Measurements from ENCODE around the gene CCNJ. TPM values are rescaled to one million over a fixed set of nuclear protein-coding genes. Genes with fewer than 3 reads are reported as not detected.

CCNJ gene
- polyA plus RNA-seq, 1 of the 3 experiments (the other 2 are of a cell fraction): 4.3 TPM

DNA sequence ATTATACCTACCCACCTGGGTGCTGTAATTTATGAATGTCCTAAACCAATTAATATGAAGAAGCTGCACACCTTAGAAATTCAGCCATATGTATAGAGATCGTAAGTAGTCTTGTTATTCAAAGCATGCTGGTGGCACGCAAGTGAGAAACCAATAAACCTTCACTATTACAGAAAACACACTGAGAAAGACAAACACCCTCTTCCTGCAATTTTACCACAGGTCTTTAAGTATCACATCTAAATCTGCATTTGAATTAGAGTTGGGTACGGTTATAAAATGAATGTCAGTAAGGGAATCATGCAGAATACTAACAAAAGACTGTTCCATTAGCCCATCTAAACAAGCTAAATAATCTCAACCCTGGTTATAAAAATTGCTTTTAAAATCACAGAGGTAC is 33.8 kb downstream of the CCNJ start:
- no peak for DNase-seq
- H3K9ac ChIP-seq: no peak overlapping the region
- H4K20me1 ChIP-seq (ENCODE audit: insufficient read depth): no peaks in the 10 kb centered on the region
- no peak overlapping the region for H3K27ac ChIP-seq (ENCODE audit: low read depth in 2 of 2, low read length in 1 of 2)
- H2AFZ ChIP-seq (ENCODE audit: low read depth): no peak overlapping the region
- H3K9me2 ChIP-seq: no peaks in the 10 kb centered on the region
- H3K79me2 ChIP-seq (ENCODE audit: insufficient read depth): no peaks in the 10 kb centered on the region
- no peak overlapping the region for H3K4me2 ChIP-seq
- ChIA-PET POLR2A (interaction anchor here (0.8 kb wide), 1 partner anchor 12 kb away, joined by 3 read pairs; no protein-coding TSS in a partner anchor), CTCF (interaction anchor here (1.5 kb wide), 1 partner anchor 383 kb away, joined by 4 read pairs; the partner anchor contains the start of gene TCTN3)
- WGBS (ENCODE audit: low lambda C conversion rate): 96% methylated on average over 3 of the region's 3 CpGs
- no peak overlapping the region for H3K4me3 ChIP-seq (ENCODE audit: low read depth in 2 of 2, low read length in 1 of 2)
- peaks cover 0 to 2% of the 10 kb centered on the region in 2 experiments for H3K36me3 ChIP-seq (replicated peaks in 1 of 2; ENCODE audit: control insufficient read depth in 1 of 2, insufficient read depth in 2 of 2, low read length in 1 of 2)
- H3K9me3 ChIP-seq: no peaks in the 10 kb centered on the region
- no peak for TF ChIP-seq SMC3 (IDR thresholded peaks at IDR 0.05; ENCODE audit: low read depth, low read length)
- TF ChIP-seq RXRA (IDR thresholded peaks at IDR 0.05; ENCODE audit: borderline replicate concordance, low read depth): no peak
- TF ChIP-seq TCF12 (IDR thresholded peaks at IDR 0.05): no peak
- TF ChIP-seq JUND (IDR thresholded peaks at IDR 0.05): no peak
- no peak for TF ChIP-seq FOXM1 (IDR thresholded peaks at IDR 0.05; ENCODE audit: low read depth)
- no peak for TF ChIP-seq GABPA (IDR thresholded peaks at IDR 0.05; ENCODE audit: low read depth)
- no peak for TF ChIP-seq NRF1 (IDR thresholded peaks at IDR 0.05; ENCODE audit: low read depth, low read length)
- no peak for TF ChIP-seq POLR2AphosphoS5 (IDR thresholded peaks at IDR 0.05; ENCODE audit: low read depth, low read length)
- no peak for TF ChIP-seq RAD21 (IDR thresholded peaks at IDR 0.05; ENCODE audit: low read length)
- no peak for TF ChIP-seq TAF1 (IDR thresholded peaks at IDR 0.05; ENCODE audit: borderline replicate concordance, low read depth, low read length)
- TF ChIP-seq, protein P1, sequence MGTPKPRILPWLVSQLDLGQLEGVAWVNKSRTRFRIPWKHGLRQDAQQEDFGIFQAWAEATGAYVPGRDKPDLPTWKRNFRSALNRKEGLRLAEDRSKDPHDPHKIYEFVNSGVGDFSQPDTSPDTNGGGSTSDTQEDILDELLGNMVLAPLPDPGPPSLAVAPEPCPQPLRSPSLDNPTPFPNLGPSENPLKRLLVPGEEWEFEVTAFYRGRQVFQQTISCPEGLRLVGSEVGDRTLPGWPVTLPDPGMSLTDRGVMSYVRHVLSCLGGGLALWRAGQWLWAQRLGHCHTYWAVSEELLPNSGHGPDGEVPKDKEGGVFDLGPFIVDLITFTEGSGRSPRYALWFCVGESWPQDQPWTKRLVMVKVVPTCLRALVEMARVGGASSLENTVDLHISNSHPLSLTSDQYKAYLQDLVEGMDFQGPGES (IDR thresholded peaks at IDR 0.05; ENCODE audit: low read depth, low read length): no peak
- TF ChIP-seq FOXJ3 (CRISPR knock-in tag; IDR thresholded peaks at IDR 0.05): no peak
- no peaks in the 10 kb centered on the region for H3K27me3 ChIP-seq (ENCODE audit: insufficient read depth)
- peaks cover 0 to 13% of the 10 kb centered on the region in 2 experiments; a peak in 1 of 4 replicates for H3K4me1 ChIP-seq (ENCODE audit: control insufficient read depth in 1 of 2, insufficient read depth in 2 of 2, low read depth in 1 of 2, low read length in 1 of 2)
- H3F3A ChIP-seq (replicated peaks; ENCODE audit: insufficient read depth): peaks cover 12% of the 10 kb centered on the region

DNA sequence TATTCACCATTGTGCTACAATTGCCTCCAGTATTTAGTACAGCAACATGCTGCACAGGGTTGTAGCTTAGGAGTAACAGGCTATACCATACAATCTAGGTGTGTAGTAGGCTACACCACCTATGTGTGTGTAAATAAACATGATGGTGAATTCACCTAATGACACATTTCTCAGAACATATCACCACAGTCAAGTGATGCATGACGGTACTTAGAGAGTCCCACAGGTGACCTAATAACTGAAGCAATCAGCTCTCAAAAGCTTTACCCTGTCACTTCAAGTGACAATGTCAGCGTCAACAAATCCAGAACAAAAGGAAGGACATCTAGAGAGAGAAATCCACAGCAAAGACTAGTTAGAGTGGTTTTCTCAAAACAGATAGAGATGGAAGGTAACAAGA is 38.8 kb downstream of the CCNJ start:
- CTCF ChIA-PET: interaction anchor here (1.2 kb wide), 1 partner anchor 65 kb away, joined by 3 read pairs; no protein-coding TSS in a partner anchor
- H3K9ac ChIP-seq: no peak overlapping the region
- POLR2A ChIA-PET: no interaction called here

More for the DNA sequence above, 38.8 kb downstream of the CCNJ start:
- TF ChIP-seq RXRA (IDR thresholded peaks at IDR 0.05; ENCODE audit: borderline replicate concordance, low read depth) (no peak), FOSL2 (IDR thresholded peaks at IDR 0.05; ENCODE audit: borderline replicate concordance, low read depth) (no peak), POLR2AphosphoS5 (IDR thresholded peaks at IDR 0.05; ENCODE audit: low read depth, low read length) (no peak), FOXJ3 (CRISPR knock-in tag; IDR thresholded peaks at IDR 0.05) (no peak), RFX5 (IDR thresholded peaks at IDR 0.05; ENCODE audit: low read length) (no peak), FOXM1 (IDR thresholded peaks at IDR 0.05; ENCODE audit: low read depth) (no peak)
- TF ChIP-seq, protein P2, sequence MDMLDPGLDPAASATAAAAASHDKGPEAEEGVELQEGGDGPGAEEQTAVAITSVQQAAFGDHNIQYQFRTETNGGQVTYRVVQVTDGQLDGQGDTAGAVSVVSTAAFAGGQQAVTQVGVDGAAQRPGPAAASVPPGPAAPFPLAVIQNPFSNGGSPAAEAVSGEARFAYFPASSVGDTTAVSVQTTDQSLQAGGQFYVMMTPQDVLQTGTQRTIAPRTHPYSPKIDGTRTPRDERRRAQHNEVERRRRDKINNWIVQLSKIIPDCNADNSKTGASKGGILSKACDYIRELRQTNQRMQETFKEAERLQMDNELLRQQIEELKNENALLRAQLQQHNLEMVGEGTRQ (IDR thresholded peaks at IDR 0.05; ENCODE audit: borderline replicate concordance, low read depth, low read length): no peak
- TF ChIP-seq, protein P1 (IDR thresholded peaks at IDR 0.05; ENCODE audit: low read depth, low read length): no peak
- no peaks in the 10 kb centered on the region for H4K20me1 ChIP-seq (ENCODE audit: insufficient read depth)
- no peaks in the 10 kb centered on the region for H3F3A ChIP-seq (replicated peaks; ENCODE audit: insufficient read depth)
- H3K9me2 ChIP-seq: no peaks in the 10 kb centered on the region
- no peak overlapping the region for H3K4me2 ChIP-seq
- H3K27me3 ChIP-seq (ENCODE audit: insufficient read depth): no peaks in the 10 kb centered on the region
- no peak overlapping the region for H3K27ac ChIP-seq (ENCODE audit: low read depth in 2 of 2, low read length in 1 of 2)
- no peak overlapping the region for H3K4me3 ChIP-seq (ENCODE audit: low read depth in 2 of 2, low read length in 1 of 2)
- peaks cover 0 to 2% of the 10 kb centered on the region in 2 experiments for H3K36me3 ChIP-seq (replicated peaks in 1 of 2; ENCODE audit: control insufficient read depth in 1 of 2, insufficient read depth in 2 of 2, low read length in 1 of 2)
- 95% methylated on average over 2 of the region's 2 CpGs for WGBS (ENCODE audit: low lambda C conversion rate)
- no peaks in the 10 kb centered on the region for H3K9me3 ChIP-seq
- H3K79me2 ChIP-seq (ENCODE audit: insufficient read depth): no peaks in the 10 kb centered on the region
- H3K4me1 ChIP-seq (ENCODE audit: control insufficient read depth in 1 of 2, insufficient read depth in 2 of 2, low read depth in 1 of 2, low read length in 1 of 2): no peaks in the 10 kb centered on the region
- no peak for DNase-seq
- no peak overlapping the region for H2AFZ ChIP-seq (ENCODE audit: low read depth)

Measured in SK-N-SH (cell line).